GM18511 (cell line): ENCODE measurements around the gene CD58.

Experiments
- ATAC-seq: cut with Tn5 transposase; IDR thresholded peaks from one replicate; pipeline ENCODE4 v1.9.1; 2021; ENCODE audit warnings: mild to moderate bottlenecking, moderate library complexity; ENCODE audit not compliant: unreplicated experiment

Gene CD58

GRCh38 chr1:116476321-116476720, 94.5 kb downstream of the CD58 start:
- no peak for ATAC-seq

- ATAC-seq, result no peak
Measured at GRCh38 chr1:116475850-116476218, 95.0 kb downstream of the CD58 start.

- ATAC-seq, result no peak
Measured at GRCh38 chr1:116474921-116475849, 95.6 kb downstream of the CD58 start.

GRCh38 chr1:116472431-116472961, 98.3 kb downstream of the CD58 start:
- ATAC-seq, result no peak

- ATAC-seq, result no peak
Measured at GRCh38 chr1:116471241-116471640, 99.6 kb downstream of the CD58 start.

- ATAC-seq, result no peak
Measured at GRCh38 chr1:116470671-116471070, 100.2 kb downstream of the CD58 start.

- no peak for ATAC-seq
Measured at GRCh38 chr1:116466810-116467557, 103.8 kb downstream of the CD58 start.

- ATAC-seq, result no peak
Measured at GRCh38 chr1:116465845-116466685, 104.8 kb downstream of the CD58 start.

- ATAC-seq, result no peak
Measured at GRCh38 chr1:116465477-116465844, 105.4 kb downstream of the CD58 start.
